CD4-positive, alpha-beta T cell treated with Interleukin-6 for 4 hours (primary cell): Measurements from ENCODE around the gene C1orf159.
"Not testable (repeated sequence)": the region's sequence is repeated elsewhere in the genome, so short reads cannot be mapped to it uniquely, and the experiment has no call there.

Experiments
- DNase-seq: peaks from one replicate; pipeline ENCODE4 v3.0.0-alpha.2; 2020; ENCODE audit warnings: mixed read lengths

The C1orf159 gene

DNA sequence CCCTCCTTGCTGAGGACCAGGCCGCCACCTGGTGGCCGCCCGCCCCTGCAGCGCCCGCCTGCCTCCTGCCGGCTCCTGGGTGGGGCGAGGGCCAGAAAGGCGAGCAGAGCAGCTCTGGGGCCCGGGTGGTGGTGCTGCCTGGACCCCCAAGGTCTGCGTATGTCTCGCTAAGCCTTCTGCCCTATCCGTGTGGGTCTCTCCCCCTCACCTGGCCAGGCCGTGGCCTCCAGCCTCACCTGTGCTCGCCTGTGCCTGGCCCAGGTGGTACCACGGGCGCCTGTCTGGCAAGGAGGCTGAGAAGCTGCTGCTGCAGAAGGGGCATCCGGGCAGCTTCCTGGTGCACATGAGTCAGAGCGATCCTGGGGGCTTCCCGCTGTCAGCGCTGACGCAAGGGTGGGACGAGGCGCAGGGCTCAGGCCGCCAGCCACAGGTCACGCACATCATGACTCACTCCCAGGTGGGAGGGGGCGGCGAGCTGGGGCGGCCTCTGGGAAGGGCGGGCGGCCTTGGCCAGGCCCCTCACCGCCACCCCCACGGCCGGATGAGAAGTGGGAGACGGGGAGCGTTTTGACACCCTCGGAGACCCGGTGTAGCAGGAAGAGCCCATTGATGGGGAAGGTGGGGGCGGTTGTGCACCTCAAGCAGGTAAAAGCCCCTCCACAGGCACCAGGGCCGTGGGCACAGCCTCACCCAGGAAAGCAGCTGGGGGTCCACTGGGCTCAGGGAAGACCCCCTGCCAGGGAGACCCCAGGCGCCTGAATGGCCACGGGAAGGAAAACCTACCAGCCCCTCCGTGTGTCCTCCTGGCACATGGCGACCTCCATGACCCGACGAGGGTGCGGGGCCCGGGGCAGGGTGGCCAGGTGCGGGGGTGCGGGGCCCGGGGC lies 51.7 kb downstream of the C1orf159 start:
- peak; percentile 87 for DNase-seq

DNA sequence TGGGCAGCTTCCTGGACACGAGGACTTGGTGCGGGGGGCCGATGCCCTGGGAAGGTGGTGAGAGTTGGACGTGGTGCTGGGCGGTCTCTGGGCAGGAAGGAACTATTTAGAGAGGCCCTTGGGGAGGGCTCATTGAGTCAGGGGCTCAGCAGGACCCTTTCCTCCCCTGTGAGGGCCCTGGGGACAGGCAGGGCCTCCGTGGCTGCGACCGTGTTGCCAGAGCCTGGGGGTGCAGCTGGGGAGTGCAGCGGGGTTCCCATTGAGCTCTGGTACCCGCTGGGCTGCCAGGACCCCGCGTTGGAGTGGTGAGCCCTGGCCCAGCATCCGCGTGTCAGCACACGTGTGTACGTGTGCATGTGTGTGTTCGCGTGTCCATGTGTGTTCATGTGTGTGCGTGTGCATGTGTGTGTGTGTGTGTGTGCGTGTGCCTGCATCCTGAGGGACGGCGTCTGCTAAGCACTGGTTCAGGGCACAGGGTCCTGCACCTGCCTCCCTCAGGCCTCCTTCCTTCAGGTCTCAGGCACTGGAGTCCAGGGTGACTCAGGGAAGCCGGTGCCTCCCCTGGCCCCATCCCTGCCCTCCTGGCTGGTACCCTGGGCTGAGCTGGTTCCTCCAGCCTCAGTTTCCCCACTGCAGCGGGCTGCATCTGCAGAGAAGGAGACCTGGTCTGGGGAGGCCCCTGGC lies 52.5 kb downstream of the C1orf159 start:
- no peak for DNase-seq

DNA sequence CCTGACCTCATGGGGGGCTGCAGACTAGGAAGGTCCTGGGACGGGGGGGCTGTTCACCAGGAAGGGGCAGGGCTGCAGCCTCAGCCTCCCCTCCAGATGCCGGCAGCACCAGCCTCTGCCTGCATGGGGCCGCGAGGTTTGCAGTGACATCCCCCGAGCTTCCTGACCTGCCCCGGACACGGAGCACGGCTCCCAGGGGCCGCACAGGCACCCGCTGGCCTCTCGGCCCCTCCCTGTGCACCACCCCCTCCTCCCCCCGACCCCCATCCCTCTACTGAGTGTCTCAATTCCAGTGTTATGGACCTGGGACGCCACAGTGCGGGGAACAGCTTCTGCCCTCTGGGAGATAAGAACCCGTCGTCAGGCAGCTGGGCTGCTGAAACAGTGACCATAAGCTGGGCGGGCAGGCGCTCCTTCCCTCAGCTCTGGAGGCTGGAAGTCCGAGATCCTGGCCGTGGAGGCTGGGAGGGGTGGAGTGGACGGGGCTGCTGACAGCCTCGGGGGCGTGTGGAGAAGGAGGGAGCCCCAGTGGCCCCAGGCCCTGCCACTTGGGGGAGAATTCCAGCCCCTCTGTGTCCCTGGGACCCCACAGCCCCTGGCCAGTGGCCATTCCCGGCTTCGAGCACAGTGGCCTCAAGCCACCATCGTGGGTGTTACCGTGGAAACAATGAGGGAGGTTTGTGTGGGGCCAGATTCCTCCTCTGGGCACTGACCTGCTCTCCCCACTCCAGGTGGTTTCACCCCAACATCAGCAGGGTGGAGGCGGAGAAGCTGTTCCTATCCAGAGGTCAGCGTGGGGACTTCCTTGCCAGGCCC lies 53.3 kb downstream of the C1orf159 start:
- no peak for DNase-seq

DNA sequence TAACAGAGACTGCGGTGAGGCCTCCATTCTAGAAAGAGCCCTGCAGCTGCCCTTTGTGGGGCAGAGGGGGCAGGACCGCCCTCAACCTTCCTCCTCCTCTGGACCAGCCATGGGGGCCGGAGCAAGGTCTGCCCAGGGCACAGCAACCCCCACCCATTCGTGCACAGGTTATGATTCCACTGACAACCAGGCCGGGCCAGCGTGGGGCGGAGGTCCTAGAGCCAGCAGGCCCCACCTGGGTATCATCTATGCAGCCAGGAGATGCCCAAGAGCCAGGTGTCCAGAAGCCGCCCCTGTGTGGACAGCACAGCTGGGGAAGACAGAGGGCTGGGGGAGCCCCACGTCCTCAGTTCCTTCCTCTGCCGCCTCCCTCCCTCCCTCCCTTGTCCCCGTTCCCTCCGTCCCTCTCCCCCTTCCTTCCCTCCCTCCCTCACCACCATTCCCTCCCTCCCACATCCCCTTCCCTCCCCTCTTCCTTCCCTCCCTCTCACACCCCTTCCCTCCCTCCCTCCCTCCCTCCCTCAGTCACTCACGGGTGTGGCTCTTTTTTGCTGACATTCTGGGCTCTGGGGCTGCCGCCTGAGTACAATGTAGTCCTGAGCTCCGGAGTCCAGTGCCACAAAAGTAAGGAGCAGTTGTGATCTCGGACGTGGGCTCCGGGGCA lies 54.1 kb downstream of the C1orf159 start:
- no peak for DNase-seq

DNA sequence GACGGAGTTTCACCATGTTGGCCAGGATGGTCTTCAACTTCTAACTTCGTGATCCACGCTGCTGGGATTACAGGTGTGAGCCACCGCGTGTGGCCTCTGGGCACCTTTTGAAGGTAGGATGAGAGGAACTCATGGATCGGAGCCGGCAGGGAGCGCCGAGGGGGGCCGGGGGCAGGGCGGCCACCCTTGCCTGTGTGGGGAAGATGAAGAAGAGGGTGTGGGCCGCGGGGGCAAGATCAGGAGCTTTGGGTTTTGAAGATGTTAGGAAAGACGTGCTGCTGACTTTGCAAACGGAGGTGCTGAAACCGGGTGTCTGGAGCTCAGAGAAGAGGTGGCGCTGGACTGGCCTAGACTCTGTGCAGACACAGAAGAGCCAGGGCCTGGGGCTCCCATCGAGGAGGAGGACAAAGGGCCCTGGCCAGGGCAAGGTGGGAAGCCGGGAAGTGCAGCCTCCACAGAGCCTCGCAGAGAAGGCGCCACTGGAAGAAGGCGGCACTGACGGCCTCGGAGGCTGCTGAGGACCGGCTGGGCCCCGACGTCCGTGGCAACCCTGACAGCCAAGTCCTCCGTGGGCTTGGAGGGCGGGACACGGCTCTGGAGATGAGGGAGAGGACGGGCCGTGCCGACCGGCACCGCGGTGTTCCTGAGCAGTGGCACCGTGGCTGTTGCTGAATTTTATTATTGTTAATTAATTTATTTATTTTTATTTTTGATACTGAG lies 55.4 kb downstream of the C1orf159 start:
- no peak for DNase-seq

DNA sequence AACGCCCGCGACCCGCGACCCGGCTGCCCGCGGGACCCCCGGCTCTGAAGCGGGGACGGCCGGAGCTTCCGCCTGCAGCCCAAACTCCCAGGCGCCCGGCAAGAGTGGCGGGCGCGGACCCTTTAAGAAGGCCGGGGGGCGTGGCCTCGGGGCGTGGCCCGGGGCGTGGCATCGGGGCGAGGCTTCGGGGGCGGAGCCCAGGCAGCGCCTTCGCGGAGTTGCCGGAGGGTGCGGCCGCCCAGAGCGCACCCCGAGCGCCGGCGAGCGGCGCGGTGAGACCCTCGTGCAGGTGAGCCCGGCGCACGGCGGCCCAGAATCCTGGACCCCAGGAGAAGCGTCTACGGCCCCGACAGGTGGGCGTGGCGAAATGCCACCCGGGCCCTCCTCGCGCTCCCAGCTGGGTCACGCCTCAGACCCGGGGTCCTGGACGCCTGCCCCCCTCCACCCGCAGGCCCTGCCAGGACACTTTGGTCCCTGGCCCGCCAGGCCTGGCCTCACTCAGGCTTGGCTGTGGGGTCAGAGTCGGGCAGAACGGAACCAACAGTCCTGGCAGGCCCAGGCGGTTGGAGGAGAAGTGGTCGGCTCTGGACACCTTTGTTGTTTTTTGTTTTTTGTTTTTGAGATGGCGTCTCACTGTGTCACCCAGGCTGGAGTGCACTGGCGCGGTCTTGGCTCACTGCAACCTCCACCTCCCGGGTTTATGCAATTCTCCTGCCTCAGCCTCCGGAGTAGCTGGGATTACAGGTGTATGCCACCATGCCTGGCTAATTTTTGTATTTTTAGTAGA lies 56.2 kb downstream of the C1orf159 start:
- DNase-seq = peak; percentile 89

DNA sequence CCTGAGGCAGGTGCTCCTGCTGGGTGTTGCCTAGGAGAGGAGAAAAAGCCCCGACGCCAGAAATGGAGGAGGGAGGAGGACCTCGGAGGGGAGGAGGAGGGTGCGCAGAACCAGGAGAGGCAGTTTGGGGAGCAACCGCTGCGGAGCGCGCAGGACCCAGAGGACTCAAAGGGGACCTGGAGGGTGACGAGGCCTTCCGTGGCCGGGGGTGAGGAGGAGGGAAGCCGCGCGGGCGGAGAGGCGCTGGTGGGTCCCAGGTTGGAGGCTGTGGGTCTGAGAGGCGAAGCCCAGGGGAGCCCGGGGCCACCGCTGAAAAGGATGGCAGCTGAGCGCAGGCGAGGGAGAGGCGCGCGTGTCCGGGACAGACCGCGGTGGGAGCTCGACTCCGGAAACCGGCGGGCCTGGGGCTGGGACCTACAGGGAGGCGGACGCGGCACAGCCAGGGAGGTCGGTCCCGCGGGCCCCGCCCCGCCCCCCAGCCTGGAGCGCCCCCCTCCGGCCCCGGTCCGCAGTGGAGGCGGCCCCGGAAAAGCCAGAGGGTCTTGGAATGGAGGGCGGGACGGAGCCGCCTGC lies 56.9 kb downstream of the C1orf159 start:
- peak; percentile 43 for DNase-seq

DNA sequence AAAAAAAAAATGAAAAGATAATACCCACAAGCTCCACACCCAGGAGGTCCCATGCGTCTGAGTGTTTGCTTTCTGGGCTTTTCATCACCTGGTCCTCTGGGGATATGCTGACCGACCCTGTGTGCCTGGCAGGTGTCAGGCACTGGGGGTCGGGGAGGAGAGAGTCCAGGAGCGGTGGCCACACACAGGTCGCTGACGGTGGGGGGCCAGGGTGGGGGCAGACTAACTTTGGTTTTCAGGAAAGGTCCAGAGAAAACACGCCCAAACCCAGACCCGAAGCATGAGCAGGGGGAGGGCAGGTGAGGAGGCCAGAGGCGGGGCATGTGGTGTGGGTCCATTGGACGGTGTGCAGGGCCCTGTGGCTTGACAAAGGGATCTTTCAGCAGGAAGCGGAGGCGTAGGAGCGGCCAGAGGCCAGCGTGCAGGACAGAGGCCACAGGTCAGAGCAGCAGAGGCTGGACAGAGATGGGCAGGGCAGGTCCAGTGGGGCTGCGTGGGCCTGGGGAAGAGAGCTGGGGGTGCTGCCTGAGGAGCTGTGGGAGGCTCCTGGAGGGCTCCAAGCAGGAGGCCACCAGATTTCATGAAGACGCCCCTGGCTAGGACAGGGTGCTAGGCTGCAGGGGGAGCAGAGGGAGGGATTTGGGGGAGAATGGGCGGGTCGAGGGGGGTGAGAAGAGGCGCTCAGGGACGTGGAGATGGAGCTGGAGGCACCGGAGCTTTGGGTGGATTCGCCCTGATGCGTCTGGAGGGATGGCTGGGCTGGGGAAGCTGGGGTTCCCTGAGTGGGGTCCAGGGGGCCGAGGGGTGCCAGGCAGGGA lies 57.6 kb downstream of the C1orf159 start:
- DNase-seq = no peak

DNA sequence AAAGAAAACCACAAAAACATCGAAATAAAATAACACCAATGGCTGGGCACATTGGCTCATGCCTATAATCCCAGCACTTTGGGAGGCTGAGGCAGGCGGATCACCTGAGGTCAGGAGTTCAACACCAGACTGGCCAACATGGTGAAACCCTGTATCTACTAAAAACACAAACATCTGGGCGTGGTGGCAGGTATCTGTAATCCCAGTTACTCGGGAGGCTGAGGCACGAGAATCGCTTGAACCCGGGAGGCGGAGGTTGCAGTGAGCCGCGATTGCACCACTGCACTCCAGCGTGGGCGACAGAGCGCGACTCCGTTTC lies 58.2 kb downstream of the C1orf159 start:
- not testable (repeated sequence) for DNase-seq

DNA sequence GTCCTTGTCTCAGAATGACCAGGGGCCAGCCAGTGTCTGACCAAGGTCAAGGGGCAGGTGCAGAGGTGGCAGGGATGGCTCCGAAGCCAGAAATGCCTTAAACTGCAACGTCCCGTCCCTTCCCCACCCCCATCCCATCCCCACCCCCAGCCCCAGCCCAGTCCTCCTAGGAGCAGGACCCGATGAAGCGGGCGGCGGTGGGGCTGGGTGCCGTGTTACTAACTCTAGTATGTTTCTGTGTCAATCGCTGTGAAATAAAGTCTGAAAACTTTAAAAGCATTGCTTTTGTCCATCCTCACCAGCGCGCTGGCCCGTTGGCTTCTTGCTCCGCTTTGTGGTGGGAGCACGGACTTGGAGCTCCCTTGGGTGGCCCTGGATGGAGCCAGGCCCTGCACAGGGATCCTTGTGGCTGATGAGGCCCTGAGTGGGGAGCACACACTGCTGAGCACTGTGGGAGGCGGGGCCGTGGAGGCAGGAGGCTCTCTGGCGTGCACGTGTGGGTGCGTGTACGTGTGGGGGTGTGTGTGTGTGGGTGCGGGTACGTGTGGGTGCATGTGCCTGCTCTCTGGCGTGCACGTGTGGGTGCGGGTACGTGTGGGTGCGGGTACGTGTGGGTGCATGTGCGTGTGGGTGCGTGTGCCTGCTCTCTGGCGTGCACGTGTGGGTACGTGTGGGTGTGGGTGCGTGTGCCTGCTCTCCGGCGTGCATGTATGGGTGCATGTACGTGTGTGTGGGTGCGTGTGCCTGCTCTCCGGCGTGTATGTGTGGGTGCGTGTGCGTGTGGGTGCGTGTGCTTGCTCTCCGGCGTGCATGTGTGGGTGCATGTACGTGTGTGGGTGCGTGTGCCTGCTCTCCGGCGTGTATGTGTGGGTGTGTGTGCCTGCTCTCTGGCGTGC lies 59.8 kb downstream of the C1orf159 start:
- no peak for DNase-seq

DNA sequence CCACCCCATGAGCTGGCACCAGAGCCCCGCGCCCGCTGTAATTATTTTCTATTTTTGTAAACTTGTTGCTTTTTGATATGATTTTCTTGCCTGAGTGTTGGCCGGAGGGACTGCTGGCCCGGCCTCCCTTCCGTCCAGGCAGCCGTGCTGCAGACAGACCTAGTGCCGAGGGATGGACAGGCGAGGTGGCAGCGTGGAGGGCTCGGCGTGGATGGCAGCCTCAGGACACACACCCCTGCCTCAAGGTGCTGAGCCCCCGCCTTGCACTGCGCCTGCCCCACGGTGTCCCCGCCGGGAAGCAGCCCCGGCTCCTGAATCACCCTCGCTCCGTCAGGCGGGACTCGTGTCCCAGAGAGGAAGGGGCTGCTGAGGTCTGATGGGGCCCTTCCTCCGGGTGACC lies 60.9 kb downstream of the C1orf159 start:
- no peak for DNase-seq

DNA sequence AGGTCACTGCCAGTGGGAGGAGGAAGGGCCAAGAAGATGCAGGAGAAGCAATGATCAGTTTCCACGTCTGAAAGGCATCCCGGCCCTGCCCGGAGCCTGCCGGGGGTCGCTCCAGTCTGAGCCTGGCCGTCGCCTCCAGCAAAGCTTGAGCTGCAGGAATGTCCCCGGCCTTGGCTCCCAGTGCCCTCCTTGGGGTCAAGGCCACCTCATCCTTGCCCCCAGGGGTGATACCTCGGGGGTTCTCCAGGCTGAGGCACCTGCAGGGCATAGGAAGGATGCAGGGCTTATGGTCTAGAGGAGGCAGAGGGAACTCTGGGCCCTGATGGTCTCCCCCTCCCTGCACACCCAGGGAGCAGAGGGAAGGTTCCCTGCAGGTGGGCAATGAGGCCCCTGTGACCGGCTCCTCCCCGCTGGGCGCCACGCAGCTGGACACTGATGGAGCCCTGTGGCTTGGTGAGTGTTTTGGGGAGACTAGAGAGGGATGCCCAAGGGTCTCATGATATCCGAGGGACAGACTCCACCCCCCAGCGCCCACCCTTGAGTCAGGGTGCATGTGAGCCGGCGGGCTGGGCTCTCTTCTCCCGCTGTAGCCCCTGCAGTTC lies 61.7 kb downstream of the C1orf159 start:
- no peak for DNase-seq

DNA sequence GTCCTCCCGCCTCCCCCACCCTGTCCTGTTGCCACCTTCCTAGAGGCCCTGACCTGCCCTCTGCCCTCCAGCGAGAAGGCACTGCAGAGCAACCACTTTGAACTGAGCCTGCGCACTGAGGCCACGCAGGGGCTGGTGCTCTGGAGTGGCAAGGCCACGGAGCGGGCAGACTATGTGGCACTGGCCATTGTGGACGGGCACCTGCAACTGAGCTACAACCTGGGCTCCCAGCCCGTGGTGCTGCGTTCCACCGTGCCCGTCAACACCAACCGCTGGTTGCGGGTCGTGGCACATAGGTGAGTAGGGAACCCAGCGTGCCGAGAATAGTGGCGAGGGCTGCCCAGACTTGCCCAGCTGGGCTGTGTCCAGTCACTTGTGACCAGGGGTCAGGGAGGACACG lies 62.2 kb downstream of the C1orf159 start:
- no peak for DNase-seq

DNA sequence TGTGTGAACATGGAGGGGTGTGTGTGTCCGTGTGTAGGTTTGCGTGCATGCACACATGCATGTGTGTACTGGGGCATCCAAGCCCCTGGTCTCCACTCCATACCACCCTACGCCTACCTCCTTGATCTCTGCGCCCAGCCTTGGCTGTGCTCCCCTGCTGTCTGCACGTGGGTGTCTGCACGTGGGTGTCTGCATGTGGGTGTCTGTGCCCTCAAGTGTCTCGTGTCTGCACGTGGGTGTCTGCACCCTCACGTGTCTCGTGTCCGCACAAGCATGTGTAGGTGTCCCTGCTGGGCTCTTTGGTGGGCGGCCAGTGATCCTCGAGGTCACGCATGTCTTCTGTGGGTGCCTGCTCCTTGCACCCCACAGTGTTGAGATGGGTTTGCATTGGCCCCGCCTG lies 62.9 kb downstream of the C1orf159 start:
- DNase-seq = no peak

DNA sequence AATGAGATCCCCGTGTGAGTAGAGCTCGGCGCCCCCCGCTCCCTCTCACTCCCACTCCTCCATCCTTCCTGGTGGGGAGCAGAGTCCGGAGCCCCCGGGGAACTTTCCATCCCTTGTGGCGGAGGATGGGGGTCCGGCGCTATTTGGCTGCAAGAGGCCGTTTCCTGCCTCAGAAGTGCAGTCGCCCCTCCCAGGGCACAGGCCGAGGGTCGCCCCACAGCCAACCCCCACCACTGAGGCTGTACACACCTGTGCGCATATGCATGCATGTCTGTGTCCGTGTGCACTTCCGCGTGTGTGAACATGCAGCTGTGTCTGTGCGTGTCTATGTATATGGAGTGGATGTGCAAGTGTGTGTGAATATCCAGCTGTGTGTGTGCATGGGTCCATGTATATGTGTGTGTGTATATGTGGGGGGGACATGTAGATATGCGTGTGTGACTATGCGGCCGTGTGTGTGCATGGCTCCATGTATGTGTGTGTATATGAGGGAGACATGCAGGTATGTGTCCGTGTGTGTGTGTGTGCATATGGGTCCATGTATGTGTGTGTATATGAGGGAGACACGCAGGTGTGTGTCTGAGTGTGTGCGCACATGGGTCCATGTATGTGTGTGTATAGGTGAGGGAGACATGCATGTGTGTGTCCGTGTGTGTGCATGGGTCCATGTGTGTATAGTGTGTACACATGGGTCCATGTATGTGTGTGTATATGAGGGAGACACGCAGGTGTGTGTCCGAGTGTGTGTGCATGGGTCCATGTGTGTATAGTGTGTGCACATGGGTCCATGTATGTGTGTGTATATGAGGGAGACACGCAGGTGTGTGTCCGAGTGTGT lies 63.7 kb downstream of the C1orf159 start:
- no peak for DNase-seq

DNA sequence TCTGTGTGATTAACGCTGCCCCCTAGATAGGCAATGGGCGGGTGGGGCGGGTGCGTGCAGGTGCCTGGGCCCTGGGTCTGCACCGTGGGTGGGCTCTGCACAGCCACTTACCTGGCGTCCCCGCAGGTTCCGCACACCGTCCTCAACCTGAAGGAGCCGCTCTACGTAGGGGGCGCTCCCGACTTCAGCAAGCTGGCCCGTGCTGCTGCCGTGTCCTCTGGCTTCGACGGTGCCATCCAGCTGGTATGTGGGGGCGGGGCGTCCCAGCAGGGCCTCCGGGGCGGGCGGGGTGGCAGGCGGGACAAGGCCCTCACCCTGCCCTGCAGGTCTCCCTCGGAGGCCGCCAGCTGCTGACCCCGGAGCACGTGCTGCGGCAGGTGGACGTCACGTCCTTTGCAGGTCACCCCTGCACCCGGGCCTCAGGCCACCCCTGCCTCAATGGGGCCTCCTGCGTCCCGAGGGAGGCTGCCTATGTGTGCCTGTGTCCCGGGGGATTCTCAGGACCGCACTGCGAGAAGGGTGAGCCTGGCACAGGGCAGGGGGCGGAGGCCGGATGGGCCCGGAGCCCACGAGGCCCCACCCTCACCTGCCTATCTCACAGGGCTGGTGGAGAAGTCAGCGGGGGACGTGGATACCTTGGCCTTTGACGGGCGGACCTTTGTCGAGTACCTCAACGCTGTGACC lies 64.6 kb downstream of the C1orf159 start:
- no peak for DNase-seq

DNA sequence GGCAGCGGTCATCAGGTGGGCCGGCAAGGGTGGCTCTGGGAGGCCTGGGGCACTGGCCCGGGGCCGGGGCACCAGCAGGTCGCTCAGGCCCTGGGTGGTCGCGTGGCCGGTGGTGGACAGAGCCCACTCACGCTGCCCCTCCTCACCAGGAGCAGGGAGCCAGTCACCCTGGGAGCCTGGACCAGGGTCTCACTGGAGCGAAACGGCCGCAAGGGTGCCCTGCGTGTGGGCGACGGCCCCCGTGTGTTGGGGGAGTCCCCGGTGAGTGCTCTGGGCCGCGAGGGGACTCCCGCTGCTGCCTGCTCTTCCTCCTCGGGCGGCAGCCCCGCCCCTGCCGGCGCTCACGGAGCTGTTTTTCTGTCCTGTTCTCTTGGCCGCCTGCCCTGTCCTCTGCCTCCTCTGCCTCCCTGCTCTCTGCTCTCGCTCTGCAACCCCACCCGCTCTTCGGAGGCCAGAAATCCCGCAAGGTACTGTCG lies 65.3 kb downstream of the C1orf159 start:
- no peak for DNase-seq
